IMR-90 (cell line): Measurements from ENCODE around the gene PKHD1. TPM values are rescaled to one million over a fixed set of nuclear protein-coding genes. Genes with fewer than 3 reads are reported as not detected.

Source experiments
- ATAC-seq: fragments of 200-7000 bp; cut with Tn5 transposase; 2 replicates; pipeline ENCODE4 v1.9.1; 2020; ENCODE audit warnings: low read depth, mild to moderate bottlenecking, moderate library complexity
- BruUV-seq: library from RNA; stranded (reverse); fragments of 400-500 nt; replicated peaks from 2 replicates; lab custom pipeline; 2021; lab: Mats Ljungman, UMichigan
- CTCF ChIA-PET: fragments of 300-600 bp; formaldehyde crosslinking; extraction: SDS; loops from one replicate; lab custom pipeline; 2021; ENCODE audit warnings: antibody characterized with exemption; lab: Yijun Ruan, JAX
- POLR2A ChIA-PET: fragments of 300-600 bp; sonication (Branson Sonifier 250); formaldehyde crosslinking; loops from one replicate; lab custom pipeline; 2022; ENCODE audit warnings: antibody characterized with exemption; ENCODE audit not compliant: unreplicated experiment; lab: Charles Lee
- DNase-seq: peaks from one replicate; pipeline ENCODE4 v3.0.0; 2013
- H2AFZ ChIP-seq: replicated peaks from 2 replicates; pipeline ENCODE3; 2013; ENCODE audit warnings: low read length, mild to moderate bottlenecking; ENCODE audit not compliant: poor library complexity
- H2AK5ac ChIP-seq: 2 replicates; pipeline ENCODE4 v1.6.1; 2013; ENCODE audit warnings: low read depth, low read length, inconsistent platforms
- H2AK9ac ChIP-seq: replicated peaks from 2 replicates; pipeline ENCODE3; 2013; ENCODE audit warnings: mild to moderate bottlenecking, low read depth, low read length, moderate library complexity; ENCODE audit not compliant: poor library complexity
- H2BK120ac ChIP-seq: 2 replicates; pipeline ENCODE4 v1.6.1; 2013; ENCODE audit warnings: low read depth, low read length, inconsistent platforms
- H2BK15ac ChIP-seq: 3 replicates; pipeline ENCODE4 v1.6.1; 2013; ENCODE audit warnings: low read depth, low read length, inconsistent platforms
- H2BK20ac ChIP-seq: 2 replicates; pipeline ENCODE4 v1.6.1; 2013; ENCODE audit warnings: low read depth, mild to moderate bottlenecking, inconsistent platforms, low read length, moderate library complexity
- H2BK5ac ChIP-seq: 2 replicates; pipeline ENCODE4 v1.6.1; 2013; ENCODE audit warnings: mild to moderate bottlenecking, low read depth, low read length, inconsistent platforms; ENCODE audit not compliant: poor library complexity, severe bottlenecking
- H3K14ac ChIP-seq: replicated peaks from 2 replicates; pipeline ENCODE4 v1.6.1; 2013; ENCODE audit warnings: low read depth, low read length, inconsistent platforms
- H3K18ac ChIP-seq: 2 replicates; pipeline ENCODE4 v1.6.1; 2013; ENCODE audit warnings: low read depth, low read length, control low read depth
- H3K23ac ChIP-seq: 2 replicates; pipeline ENCODE4 v1.6.1; 2013; ENCODE audit warnings: low read depth, low read length, inconsistent platforms
- H3K27ac ChIP-seq: 2 replicates; pipeline ENCODE4 v1.5.1; 2013; ENCODE audit warnings: mild to moderate bottlenecking, control low read depth, low read length; ENCODE audit not compliant: insufficient read depth
- H3K27me3 ChIP-seq: 2 replicates; pipeline ENCODE4 v1.6.1; 2013; ENCODE audit warnings: low read length; ENCODE audit not compliant: control insufficient read depth, insufficient read depth
- H3K36me3 ChIP-seq: 2 replicates; pipeline ENCODE4 v1.6.1; 2013; ENCODE audit warnings: low read length, mixed read lengths; ENCODE audit not compliant: control insufficient read depth, insufficient read depth
- H3K4ac ChIP-seq: 2 replicates; pipeline ENCODE4 v1.6.1; 2013; ENCODE audit warnings: low read depth, low read length, inconsistent platforms
- H3K4me1 ChIP-seq: 2 replicates; pipeline ENCODE4 v1.6.1; 2013; ENCODE audit warnings: low read length, mixed read lengths; ENCODE audit not compliant: control insufficient read depth, insufficient read depth
- H3K4me2 ChIP-seq: 2 replicates; pipeline ENCODE4 v1.6.1; 2013; ENCODE audit warnings: low read depth, mild to moderate bottlenecking, control low read depth, low read length, moderate library complexity
- H3K4me3 ChIP-seq: 2 replicates; pipeline ENCODE4 v1.5.1; 2013; ENCODE audit warnings: low read depth, mild to moderate bottlenecking, control low read depth, low read length, moderate library complexity; ENCODE audit not compliant: insufficient read depth
- H3K56ac ChIP-seq: 2 replicates; pipeline ENCODE4 v1.6.1; 2013; ENCODE audit warnings: low read length, inconsistent platforms; ENCODE audit not compliant: insufficient read depth; ENCODE audit errors: extremely low read depth
- H3K79me1 ChIP-seq, 2 experiments: 2 replicates each; pipeline ENCODE4 v1.6.1; 2013; ENCODE audit warnings: low read length in 2 of 2, inconsistent platforms in 1 of 2, low read depth in 1 of 2
- H3K9ac ChIP-seq: 2 replicates; pipeline ENCODE4 v1.6.1; 2013; ENCODE audit warnings: low read depth, low read length, control low read depth
- H3K9me1 ChIP-seq: 2 replicates; pipeline ENCODE4 v1.6.1; 2013; ENCODE audit warnings: low read length, inconsistent platforms; ENCODE audit not compliant: insufficient read depth
- H3K9me3 ChIP-seq: 2 replicates; pipeline ENCODE4 v1.6.1; 2013; ENCODE audit warnings: low read length; ENCODE audit not compliant: control insufficient read depth, insufficient read depth
- H4K20me1 ChIP-seq: 2 replicates; pipeline ENCODE4 v1.6.1; 2013; ENCODE audit warnings: low read length, inconsistent platforms; ENCODE audit not compliant: insufficient read depth
- H4K5ac ChIP-seq: 2 replicates; pipeline ENCODE4 v1.6.1; 2013; ENCODE audit warnings: mild to moderate bottlenecking, low read depth, low read length, control low read depth
- H4K8ac ChIP-seq, 2 experiments: 2 replicates each; pipeline ENCODE4 v1.6.1; 2013; ENCODE audit warnings: low read depth in 2 of 2, low read length in 2 of 2, control low read depth in 1 of 2, inconsistent platforms in 1 of 2
- H4K91ac ChIP-seq: 2 replicates; pipeline ENCODE4 v1.6.1; 2013; ENCODE audit warnings: low read depth, low read length, inconsistent platforms; ENCODE audit not compliant: insufficient read depth
- BHLHE40 ChIP-seq: fragments of 150-350 bp; IDR thresholded peaks from 2 replicates; pipeline ENCODE4 v1.6.1; 2016; ENCODE audit warnings: mild to moderate bottlenecking, low read depth, low read length
- MAFK ChIP-seq: IDR thresholded peaks from 2 replicates; pipeline ENCODE4 v1.6.1; 2012; ENCODE audit warnings: low read depth, low read length, improper control_type of control experiment
- WGBS, 2 experiments: methylation state at CpG; one replicate each; pipeline versions ENCODE4 v1.1.5 to v1.1.7; 2013; ENCODE audit warnings: missing lambda C conversion rate in 2 of 2; ENCODE audit not compliant: insufficient read length in 1 of 2; ENCODE audit errors: extremely low coverage in 2 of 2; 5-methylcytosine and 5-hydroxymethylcytosine counted together
- dilution Hi-C: fragments of 300-500 bp; cut with HindIII; formaldehyde crosslinking; loops from one replicate; pipeline ENCODE4 v1.14.3; 2018; ENCODE audit warnings: low sequenced_read_pairs; ENCODE audit not compliant: unreplicated experiment
- in situ Hi-C: fragments of 300-500 bp; cut with MboI; formaldehyde crosslinking; loops from 3 replicates; pipeline ENCODE4 v1.14.3; 2019; ENCODE audit warnings: low sequenced_read_pairs, inconsistent platforms, mixed read lengths
- intact Hi-C: fragments of 100-400 bp; cut with micrococcal nuclease; formaldehyde crosslinking; loops from 2 replicates; pipeline ENCODE4 v1.10.0; 2022
- polyA plus RNA-seq, 3 experiments: library from polyadenylated mRNA; depleted of rRNA; stranded (reverse); fragments of >200 nt; gene quantifications; 2 replicates each; pipeline ENCODE4 v1.2.3, GENCODE V29; 2012; ENCODE audit warnings: low replicate concordance in 1 of 3
- total RNA-seq: library from RNA; depleted of rRNA; stranded (reverse); fragments of >200 nt; gene quantifications from 2 replicates; pipeline ENCODE4 v1.2.3, GENCODE V29; 2012

The PKHD1 gene
- total and polyA plus RNA-seq, 2 of the 4 experiments (the other 2 are of a cell fraction), result not detected

DNA sequence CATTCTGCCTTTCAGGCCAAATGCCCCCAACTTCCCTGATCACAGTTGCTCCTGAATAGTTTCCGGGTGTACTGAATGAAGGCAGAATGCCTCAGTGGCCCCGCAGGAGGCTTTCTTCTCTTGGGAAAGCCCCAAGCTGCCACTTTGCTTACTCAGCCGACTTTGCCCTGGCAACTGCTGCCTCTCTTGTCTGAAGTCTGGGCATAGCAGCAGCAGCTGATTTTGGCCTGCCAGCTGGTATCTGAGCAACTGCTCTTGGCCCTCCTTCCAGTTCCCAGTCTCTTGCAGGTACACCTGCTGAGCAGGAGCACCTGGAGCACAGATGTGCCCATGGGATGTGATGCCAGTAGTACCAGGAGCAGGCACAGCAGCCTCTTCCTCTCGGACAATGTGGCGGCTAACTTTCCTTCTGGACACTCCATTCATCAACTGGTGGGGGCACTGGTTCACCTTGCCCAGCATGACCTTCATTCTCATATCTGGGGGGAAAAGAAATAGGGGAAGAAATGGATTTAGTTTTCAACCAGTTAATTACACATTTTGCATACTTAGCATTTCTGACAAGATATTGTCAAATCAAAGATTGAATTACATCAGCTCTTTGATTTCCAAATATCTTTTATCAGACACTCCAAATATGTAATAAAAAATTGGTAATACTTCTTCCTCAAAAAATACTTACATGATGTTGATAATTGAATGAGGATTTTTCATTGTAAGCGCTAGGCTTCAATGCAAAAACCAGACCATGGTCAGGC lies 468.2 kb downstream of the PKHD1 start:
- Histone ChIP-seq H3K4me3 (no peak overlapping the region), H3K9ac (no peak overlapping the region), H4K8ac (no peak overlapping the region), H3K9me3 (peaks cover 4% of the 10 kb centered on the region; the same call in 1 of the 2 replicates), H2BK20ac (no peak overlapping the region), H2BK120ac (no peak overlapping the region), H4K91ac (no peak overlapping the region), H2BK15ac (no peak overlapping the region), H3K79me1 (no peaks in the 10 kb centered on the region), H4K5ac (no peak overlapping the region), H3K4me2 (no peak overlapping the region), H3K23ac (no peak overlapping the region), H2BK5ac (no peak overlapping the region), H2AK9ac (no peak overlapping the region), H3K56ac (no peak overlapping the region), H2AK5ac (no peak overlapping the region), H3K9me1 (no peaks in the 10 kb centered on the region), H3K14ac (no peak overlapping the region), H3K36me3 (no peaks in the 10 kb centered on the region), H3K18ac (no peak overlapping the region), H3K27ac (no peak overlapping the region), H3K4ac (no peak overlapping the region), H2AFZ (no peak overlapping the region), H3K4me1 (no peaks in the 10 kb centered on the region), H3K27me3 (no peaks in the 10 kb centered on the region), H4K20me1 (no peaks in the 10 kb centered on the region)
- CTCF ChIA-PET, result no interaction called here
- TF ChIP-seq MAFK (peak; percentile 41; the same call in 1 of the 2 replicates), BHLHE40 (no peak)
- dilution Hi-C loops (no loop called here), in situ Hi-C loops (no loop called here), intact Hi-C loops (no loop called here)
- POLR2A ChIA-PET, result no interaction called here
- 71% methylated on average over 2 of the region's 6 CpGs; no CpG with 5 or more reads in 1 of the 2 experiments for WGBS, 2 experiments
- no peak for DNase-seq
- no peak for ATAC-seq
- no TSS peak for BruUV-seq
